ENCODE data around the gene SLC39A11.
A peak's percentile ranks its signal among the peaks of the same experiment; 100 is the strongest.
"Not testable (repeated sequence)": the region's sequence is repeated elsewhere in the genome, so short reads cannot be mapped to it uniquely, and the experiment has no call there.

SLC39A11 gene

GRCh38 chr17:72829883-72830282 is 262.6 kb downstream of the SLC39A11 start:
- Histone ChIP-seq H3K4me3 (ENCODE audit: low read depth, low read length) (no peak overlapping the region), H3K27me3 (replicated peaks) (no peaks in the 10 kb centered on the region), H3K27ac (no peak overlapping the region), H3K36me3 (replicated peaks) (no peaks in the 10 kb centered on the region)
- TF ChIP-seq CTCF (IDR thresholded peaks at IDR 0.05; ENCODE audit: low read depth, low read length, missing control alignments) = no peak
- no peak for DNase-seq
- in situ Hi-C loops (cut with HindIII; ENCODE audit: low pct_ligation_motif_present, low sequenced_read_pairs) = no loop called here

GRCh38 chr17:72826602-72827001 is 265.9 kb downstream of the SLC39A11 start:
- in situ Hi-C loops (cut with HindIII; ENCODE audit: low pct_ligation_motif_present, low sequenced_read_pairs) = no loop called here
- TF ChIP-seq CTCF (IDR thresholded peaks at IDR 0.05; ENCODE audit: low read depth, low read length, missing control alignments) = peak; percentile 8
- Histone ChIP-seq H3K36me3 (replicated peaks) (no peaks in the 10 kb centered on the region), H3K27ac (no peak overlapping the region), H3K4me3 (ENCODE audit: low read depth, low read length) (no peak overlapping the region), H3K27me3 (replicated peaks) (no peaks in the 10 kb centered on the region)
- DNase-seq = peak; percentile 18

- in situ Hi-C loops (cut with HindIII; ENCODE audit: low pct_ligation_motif_present, low sequenced_read_pairs); H3K27me3 ChIP-seq (replicated peaks); H3K36me3 ChIP-seq (replicated peaks); H3K4me3 ChIP-seq (ENCODE audit: low read depth, low read length); H3K27ac ChIP-seq; DNase-seq: not testable (repeated sequence)
Measured at GRCh38 chr17:72826059-72826458, 266.4 kb downstream of the SLC39A11 start.

GRCh38 chr17:72825218-72825617 is 267.3 kb downstream of the SLC39A11 start:
- in situ Hi-C loops (cut with HindIII; ENCODE audit: low pct_ligation_motif_present, low sequenced_read_pairs) = no loop called here
- Histone ChIP-seq H3K4me3 (ENCODE audit: low read depth, low read length) (no peak overlapping the region), H3K27ac (no peak overlapping the region), H3K36me3 (replicated peaks) (no peaks in the 10 kb centered on the region), H3K27me3 (replicated peaks) (no peaks in the 10 kb centered on the region)
- DNase-seq = no peak
- TF ChIP-seq CTCF (IDR thresholded peaks at IDR 0.05; ENCODE audit: low read depth, low read length, missing control alignments) = no peak

- H3K27me3 ChIP-seq (replicated peaks); H3K4me3 ChIP-seq (ENCODE audit: low read depth, low read length); H3K27ac ChIP-seq; DNase-seq; in situ Hi-C loops (cut with HindIII; ENCODE audit: low pct_ligation_motif_present, low sequenced_read_pairs); H3K36me3 ChIP-seq (replicated peaks): not testable (repeated sequence)
Measured at GRCh38 chr17:72824267-72824666, 268.2 kb downstream of the SLC39A11 start.

- H3K27ac ChIP-seq = no peak overlapping the region
- DNase-seq = no peak
- no peak overlapping the region for H3K4me3 ChIP-seq (ENCODE audit: low read depth, low read length)
- no peaks in the 10 kb centered on the region for H3K36me3 ChIP-seq (replicated peaks)
- TF ChIP-seq CTCF (IDR thresholded peaks at IDR 0.05; ENCODE audit: low read depth, low read length, missing control alignments) = no peak
- no peaks in the 10 kb centered on the region for H3K27me3 ChIP-seq (replicated peaks)
- in situ Hi-C loops (cut with HindIII; ENCODE audit: low pct_ligation_motif_present, low sequenced_read_pairs) = no loop called here
Measured at GRCh38 chr17:72822358-72823023, 270.0 kb downstream of the SLC39A11 start.

GRCh38 chr17:72816406-72816805 is 276.1 kb downstream of the SLC39A11 start:
- H3K36me3 ChIP-seq (replicated peaks) = no peaks in the 10 kb centered on the region
- no peak for TF ChIP-seq CTCF (IDR thresholded peaks at IDR 0.05; ENCODE audit: low read depth, low read length, missing control alignments)
- no peak overlapping the region for H3K4me3 ChIP-seq (ENCODE audit: low read depth, low read length)
- H3K27ac ChIP-seq = no peak overlapping the region
- no peak for DNase-seq
- no peaks in the 10 kb centered on the region for H3K27me3 ChIP-seq (replicated peaks)
- in situ Hi-C loops (cut with HindIII; ENCODE audit: low pct_ligation_motif_present, low sequenced_read_pairs) = no loop called here
